Measurements from ENCODE around the gene TUBB3.

DNA sequence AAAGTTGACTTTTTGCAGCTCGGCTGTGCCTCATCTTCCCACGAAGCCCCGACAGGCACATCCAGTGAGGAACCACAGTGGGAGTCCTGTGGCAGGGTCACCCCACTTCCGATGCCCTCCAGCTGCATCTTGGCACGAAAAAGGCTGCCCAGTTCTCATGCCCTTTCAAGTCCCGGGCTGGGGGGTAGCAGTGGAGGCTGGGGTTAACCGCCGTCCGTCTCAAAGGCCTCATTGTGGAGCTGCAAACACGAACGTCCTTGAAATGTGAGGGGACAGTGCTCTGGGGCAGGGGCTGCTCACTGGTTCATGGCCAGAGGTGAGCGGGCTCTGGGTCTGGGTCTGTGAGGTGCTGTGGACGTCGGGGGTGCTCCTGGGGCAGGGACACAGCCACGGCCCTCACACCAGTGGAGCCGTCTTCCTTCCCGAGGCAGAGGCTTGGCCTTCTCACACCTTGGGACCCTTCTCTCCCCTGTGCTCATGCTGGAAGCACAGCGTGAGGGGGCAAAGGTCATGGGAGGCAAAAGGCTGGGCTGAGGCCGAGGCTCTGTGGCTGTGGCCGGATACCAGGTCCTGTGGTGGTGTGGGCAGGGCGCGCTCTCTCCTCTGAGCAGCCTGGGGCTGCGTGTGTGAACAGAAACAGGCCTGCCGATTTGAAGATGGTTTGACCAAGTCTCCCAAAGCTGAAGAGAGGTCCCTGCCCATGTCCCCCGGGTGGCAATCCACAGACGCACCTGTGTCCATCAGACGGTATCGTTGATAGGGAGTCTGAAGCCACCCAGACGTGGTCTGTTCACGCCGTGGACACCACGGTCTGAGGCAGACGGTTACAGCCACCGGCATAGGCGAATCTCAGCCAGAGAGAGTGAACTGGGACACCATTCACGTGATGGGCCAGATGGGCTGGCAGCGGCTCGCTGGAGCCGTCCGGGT, 7.6 kb upstream of the TUBB3 start:
- TF ChIP-seq, protein P1, sequence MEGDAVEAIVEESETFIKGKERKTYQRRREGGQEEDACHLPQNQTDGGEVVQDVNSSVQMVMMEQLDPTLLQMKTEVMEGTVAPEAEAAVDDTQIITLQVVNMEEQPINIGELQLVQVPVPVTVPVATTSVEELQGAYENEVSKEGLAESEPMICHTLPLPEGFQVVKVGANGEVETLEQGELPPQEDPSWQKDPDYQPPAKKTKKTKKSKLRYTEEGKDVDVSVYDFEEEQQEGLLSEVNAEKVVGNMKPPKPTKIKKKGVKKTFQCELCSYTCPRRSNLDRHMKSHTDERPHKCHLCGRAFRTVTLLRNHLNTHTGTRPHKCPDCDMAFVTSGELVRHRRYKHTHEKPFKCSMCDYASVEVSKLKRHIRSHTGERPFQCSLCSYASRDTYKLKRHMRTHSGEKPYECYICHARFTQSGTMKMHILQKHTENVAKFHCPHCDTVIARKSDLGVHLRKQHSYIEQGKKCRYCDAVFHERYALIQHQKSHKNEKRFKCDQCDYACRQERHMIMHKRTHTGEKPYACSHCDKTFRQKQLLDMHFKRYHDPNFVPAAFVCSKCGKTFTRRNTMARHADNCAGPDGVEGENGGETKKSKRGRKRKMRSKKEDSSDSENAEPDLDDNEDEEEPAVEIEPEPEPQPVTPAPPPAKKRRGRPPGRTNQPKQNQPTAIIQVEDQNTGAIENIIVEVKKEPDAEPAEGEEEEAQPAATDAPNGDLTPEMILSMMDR (conservative IDR thresholded peaks at IDR 0.05; ENCODE audit: low read depth, low read length): no peak
- TF ChIP-seq POLR2A (IDR thresholded peaks at IDR 0.05; ENCODE audit: low read depth, low read length) (no peak), BHLHE40 (IDR thresholded peaks at IDR 0.05; ENCODE audit: low read depth, low read length) (no peak), RAD21 (IDR thresholded peaks at IDR 0.05; ENCODE audit: low read length) (no peak), MXI1 (IDR thresholded peaks at IDR 0.05; ENCODE audit: borderline replicate concordance, low read depth, low read length) (no peak), RFX5 (IDR thresholded peaks at IDR 0.05; ENCODE audit: low read depth, low read length) (no peak)

All from IMR-90 (cell line).